GM12801 (cell line): ENCODE data around the gene SYT17.

ENCODE experiments used
- TF ChIP-seq, protein P1 (sequence below): IDR thresholded peaks from one replicate; pipeline ENCODE4 v1.5.1; 2011; ENCODE audit warnings: control low read depth; ENCODE audit not compliant: insufficient read length; ENCODE audit errors: extremely low read depth

SYT17 gene, protein sequence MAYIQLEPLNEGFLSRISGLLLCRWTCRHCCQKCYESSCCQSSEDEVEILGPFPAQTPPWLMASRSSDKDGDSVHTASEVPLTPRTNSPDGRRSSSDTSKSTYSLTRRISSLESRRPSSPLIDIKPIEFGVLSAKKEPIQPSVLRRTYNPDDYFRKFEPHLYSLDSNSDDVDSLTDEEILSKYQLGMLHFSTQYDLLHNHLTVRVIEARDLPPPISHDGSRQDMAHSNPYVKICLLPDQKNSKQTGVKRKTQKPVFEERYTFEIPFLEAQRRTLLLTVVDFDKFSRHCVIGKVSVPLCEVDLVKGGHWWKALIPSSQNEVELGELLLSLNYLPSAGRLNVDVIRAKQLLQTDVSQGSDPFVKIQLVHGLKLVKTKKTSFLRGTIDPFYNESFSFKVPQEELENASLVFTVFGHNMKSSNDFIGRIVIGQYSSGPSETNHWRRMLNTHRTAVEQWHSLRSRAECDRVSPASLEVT

GRCh38 chr16:19167710-19168370 is at the start of gene SYT17:
TSS of gene SYT17 (plus strand) at chr16:19168240. CDS start at chr16:19168647, 407 bp downstream.
- TF ChIP-seq, protein P1, sequence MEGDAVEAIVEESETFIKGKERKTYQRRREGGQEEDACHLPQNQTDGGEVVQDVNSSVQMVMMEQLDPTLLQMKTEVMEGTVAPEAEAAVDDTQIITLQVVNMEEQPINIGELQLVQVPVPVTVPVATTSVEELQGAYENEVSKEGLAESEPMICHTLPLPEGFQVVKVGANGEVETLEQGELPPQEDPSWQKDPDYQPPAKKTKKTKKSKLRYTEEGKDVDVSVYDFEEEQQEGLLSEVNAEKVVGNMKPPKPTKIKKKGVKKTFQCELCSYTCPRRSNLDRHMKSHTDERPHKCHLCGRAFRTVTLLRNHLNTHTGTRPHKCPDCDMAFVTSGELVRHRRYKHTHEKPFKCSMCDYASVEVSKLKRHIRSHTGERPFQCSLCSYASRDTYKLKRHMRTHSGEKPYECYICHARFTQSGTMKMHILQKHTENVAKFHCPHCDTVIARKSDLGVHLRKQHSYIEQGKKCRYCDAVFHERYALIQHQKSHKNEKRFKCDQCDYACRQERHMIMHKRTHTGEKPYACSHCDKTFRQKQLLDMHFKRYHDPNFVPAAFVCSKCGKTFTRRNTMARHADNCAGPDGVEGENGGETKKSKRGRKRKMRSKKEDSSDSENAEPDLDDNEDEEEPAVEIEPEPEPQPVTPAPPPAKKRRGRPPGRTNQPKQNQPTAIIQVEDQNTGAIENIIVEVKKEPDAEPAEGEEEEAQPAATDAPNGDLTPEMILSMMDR: no peak

DNA sequence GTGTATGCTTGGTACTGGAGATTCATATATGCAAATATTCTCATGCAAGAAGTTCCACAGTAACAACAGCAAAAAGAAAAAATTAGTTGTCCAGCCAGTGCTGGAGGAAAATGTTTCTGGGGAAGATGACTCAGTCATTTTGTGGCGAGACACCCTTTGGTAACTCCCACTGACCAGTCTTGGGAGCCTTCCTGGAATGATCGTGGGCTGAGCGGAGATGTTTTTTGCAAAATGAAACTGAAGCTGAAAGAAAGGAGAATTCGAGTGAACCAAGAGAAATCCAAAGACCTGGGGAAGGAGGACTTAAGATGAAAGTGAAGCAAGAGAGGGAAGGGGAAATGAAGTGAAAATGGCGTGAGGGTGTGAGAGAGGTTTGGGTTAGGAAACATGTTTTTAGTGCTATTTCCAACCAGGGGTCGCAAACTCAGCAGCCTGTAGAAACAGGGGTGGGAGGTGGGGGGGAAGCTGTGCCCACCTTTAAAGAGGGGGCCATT is 49.1 kb upstream of the SYT17 start:
- TF ChIP-seq, protein P1: no peak

- TF ChIP-seq, protein P1: no peak
These were observed 48.5 kb upstream of the SYT17 start for GRCh38 chr16:19119564-19119963.

- TF ChIP-seq, protein P1: no peak
These were observed 44.4 kb upstream of the SYT17 start for GRCh38 chr16:19123535-19124178.

GRCh38 chr16:19126300-19126699 is 41.7 kb upstream of the SYT17 start:
- TF ChIP-seq, protein P1: no peak

GRCh38 chr16:19127205-19127604 is 40.8 kb upstream of the SYT17 start:
- TF ChIP-seq, protein P1: no peak

- TF ChIP-seq, protein P1: no peak
These were observed 40.3 kb upstream of the SYT17 start for GRCh38 chr16:19127674-19128131.
